ENCODE results near the gene TSPAN33. TPM values are rescaled to one million over a fixed set of nuclear protein-coding genes. Genes with fewer than 3 reads are reported as not detected.
"Not testable (repeated sequence)": the region's sequence is repeated elsewhere in the genome, so short reads cannot be mapped to it uniquely, and the experiment has no call there.

Gene TSPAN33
- total RNA-seq, 4 donors from 2014 or later, result 2.5 to 8.1 (median 2.9) TPM

- intact Hi-C loops (cut with DNase I; ENCODE audit: low total_unique reads) (no loop called here), in situ Hi-C loops (cut with MboI; ENCODE audit: low pct_ligation_motif_present in 1 of 4, low pct_unique_long_range_greater_than_20kb in 1 of 4, low sequenced_read_pairs in 3 of 4) (no loop called here)
- no peak overlapping the region for H3K27ac ChIP-seq
- TF ChIP-seq CTCF (IDR thresholded peaks at IDR 0.05), result no peak
- no peak for TF ChIP-seq POLR2AphosphoS5 (IDR thresholded peaks at IDR 0.05)
- TF ChIP-seq POLR2A (IDR thresholded peaks at IDR 0.05), result no peak
- no peak for TF ChIP-seq EP300 (IDR thresholded peaks at IDR 0.05; ENCODE audit: low read depth)
- no peaks in the 10 kb centered on the region for H3K36me3 ChIP-seq
- H3K4me3 ChIP-seq, result no peak overlapping the region
- H3K4me1 ChIP-seq, result no peaks in the 10 kb centered on the region
- no peak for DNase-seq
- no peaks in the 10 kb centered on the region for H3K9me3 ChIP-seq
- H3K27me3 ChIP-seq, result no peaks in the 10 kb centered on the region
These were observed 33.5 kb upstream of the TSPAN33 start for GRCh38 chr7:129110982-129111376.

- Histone ChIP-seq H3K9me3 (no peaks in the 10 kb centered on the region), H3K4me3 (no peak overlapping the region), H3K36me3 (no peaks in the 10 kb centered on the region), H3K4me1 (no peaks in the 10 kb centered on the region), H3K27ac (no peak overlapping the region), H3K27me3 (no peaks in the 10 kb centered on the region)
- no peak for DNase-seq
- intact Hi-C loops (cut with DNase I; ENCODE audit: low total_unique reads) (no loop called here), in situ Hi-C loops (cut with MboI; ENCODE audit: low pct_ligation_motif_present in 1 of 4, low pct_unique_long_range_greater_than_20kb in 1 of 4, low sequenced_read_pairs in 3 of 4) (no loop called here)
- no peak for TF ChIP-seq CTCF (IDR thresholded peaks at IDR 0.05)
- TF ChIP-seq EP300 (IDR thresholded peaks at IDR 0.05; ENCODE audit: low read depth), result no peak
- no peak for TF ChIP-seq POLR2AphosphoS5 (IDR thresholded peaks at IDR 0.05)
- no peak for TF ChIP-seq POLR2A (IDR thresholded peaks at IDR 0.05)
These were observed 28.8 kb upstream of the TSPAN33 start for GRCh38 chr7:129115676-129116075.

GRCh38 chr7:129118182-129118581, 26.3 kb upstream of the TSPAN33 start:
- Histone ChIP-seq H3K27me3 (no peaks in the 10 kb centered on the region), H3K4me1 (peaks cover 0 to 4% (median 0%) of the 10 kb centered on the region in 4 donors), H3K9me3 (no peaks in the 10 kb centered on the region), H3K36me3 (no peaks in the 10 kb centered on the region), H3K27ac (no peak overlapping the region), H3K4me3 (no peak overlapping the region)
- intact Hi-C loops (cut with DNase I; ENCODE audit: low total_unique reads) (no loop called here), in situ Hi-C loops (cut with MboI; ENCODE audit: low pct_ligation_motif_present in 1 of 4, low pct_unique_long_range_greater_than_20kb in 1 of 4, low sequenced_read_pairs in 3 of 4) (no loop called here)
- DNase-seq, result no peak
- WGBS, 2 donors (ENCODE audit: low coverage in 1 of 2), result 93% methylated on average over 7 of the region's 7 CpGs; no CpG with 5 or more reads in 1 of the 2 donors
- no peak for TF ChIP-seq CTCF (IDR thresholded peaks at IDR 0.05)
- TF ChIP-seq EP300 (IDR thresholded peaks at IDR 0.05; ENCODE audit: low read depth), result no peak
- no peak for TF ChIP-seq POLR2AphosphoS5 (IDR thresholded peaks at IDR 0.05)
- TF ChIP-seq POLR2A (IDR thresholded peaks at IDR 0.05), result no peak

GRCh38 chr7:129118976-129119375, 25.5 kb upstream of the TSPAN33 start:
- no peaks in the 10 kb centered on the region for H3K27me3 ChIP-seq
- no peak for DNase-seq
- in situ Hi-C loops (cut with MboI; ENCODE audit: low pct_ligation_motif_present in 1 of 4, low pct_unique_long_range_greater_than_20kb in 1 of 4, low sequenced_read_pairs in 3 of 4), result no loop called here
- H3K27ac ChIP-seq, result no peak overlapping the region
- intact Hi-C loops (cut with DNase I; ENCODE audit: low total_unique reads), result no loop called here
- no peak overlapping the region for H3K4me3 ChIP-seq
- no peak for TF ChIP-seq EP300 (IDR thresholded peaks at IDR 0.05; ENCODE audit: low read depth)
- TF ChIP-seq CTCF (IDR thresholded peaks at IDR 0.05), result no peak
- TF ChIP-seq POLR2A (IDR thresholded peaks at IDR 0.05), result no peak
- no peak for TF ChIP-seq POLR2AphosphoS5 (IDR thresholded peaks at IDR 0.05)
- H3K36me3 ChIP-seq, result no peaks in the 10 kb centered on the region
- WGBS, 2 donors (ENCODE audit: low coverage in 1 of 2), result 83 to 96% methylated on average over 3 of the region's 3 CpGs
- no peaks in the 10 kb centered on the region for H3K9me3 ChIP-seq
- peaks cover 0 to 4% (median 0%) of the 10 kb centered on the region in 4 donors for H3K4me1 ChIP-seq

GRCh38 chr7:129121501-129122077, 22.9 kb upstream of the TSPAN33 start:
- H3K27ac ChIP-seq; DNase-seq; H3K27me3 ChIP-seq; in situ Hi-C loops (cut with MboI; ENCODE audit: low pct_ligation_motif_present in 1 of 4, low pct_unique_long_range_greater_than_20kb in 1 of 4, low sequenced_read_pairs in 3 of 4); H3K4me1 ChIP-seq; H3K4me3 ChIP-seq; H3K9me3 ChIP-seq; intact Hi-C loops (cut with DNase I; ENCODE audit: low total_unique reads); H3K36me3 ChIP-seq: not testable (repeated sequence)
- WGBS, 2 donors (ENCODE audit: low coverage in 1 of 2), result 89% methylated on average over 2 to 3 of the region's 3 CpGs
